AG04449 (cell line): Measurements from ENCODE around the gene HAUS2.
A peak's percentile ranks its signal among the peaks of the same experiment; 100 is the strongest.

ENCODE experiments used
- CTCF ChIA-PET: fragments of 350-600 bp; formaldehyde crosslinking; extraction: SDS; loops from one replicate; lab custom pipeline; 2021; ENCODE audit warnings: antibody characterized with exemption; lab: Yijun Ruan, JAX
- POLR2A ChIA-PET: fragments of 400-600, 350-600 bp; formaldehyde crosslinking; extraction: SDS; loops from one replicate; lab custom pipeline; 2020; ENCODE audit warnings: antibody characterized with exemption, inconsistent platforms; lab: Yijun Ruan, JAX
- DNase-seq: peaks from one replicate; pipeline ENCODE4 v3.0.0-alpha.2; 2010; ENCODE audit warnings: low read depth, low spot score
- H3K4me3 ChIP-seq: 2 replicates; pipeline ENCODE4 v1.5.1; 2011; ENCODE audit warnings: low read depth, mild to moderate bottlenecking, control low read depth, low read length
- CTCF ChIP-seq: IDR thresholded peaks from one replicate; pipeline ENCODE4 v1.5.1; 2011; ENCODE audit warnings: mild to moderate bottlenecking, moderate library complexity, low read length, control low read depth, inconsistent platforms; ENCODE audit not compliant: insufficient read depth; ENCODE audit errors: missing control alignments

The HAUS2 gene

GRCh38 chr15:42548249-42549031, at the start of gene HAUS2, which contains the start of gene LRRC57:
Gene HAUS2, plus strand, starts transcription at chr15:42548838. Its CDS starts 35 bp downstream, at chr15:42548873.
Gene LRRC57, minus strand, starts transcription at chr15:42548793. Its CDS starts 359 bp downstream, at chr15:42548434.
- no peak for TF ChIP-seq CTCF
- DNase-seq, result no peak
- POLR2A ChIA-PET, result interaction anchor here (0.9 to 1.2 kb wide), 2 partner anchors 27 to 98 kb away, joined by 4 to 6 read pairs; partner anchors contain the start of gene STARD9
- peak within 1 kb of the TSS; percentile 90 for H3K4me3 ChIP-seq
- CTCF ChIA-PET, result interaction anchor here (1.0 to 1.3 kb wide), 5 partner anchors 15 to 106 kb away, joined by 3 to 5 read pairs (median 3); no protein-coding TSS in a partner anchor

- ChIA-PET CTCF (interaction anchor here (1.2 to 1.8 kb wide), 2 partner anchors 10 to 151 kb away, joined by 3 to 6 read pairs; no protein-coding TSS in a partner anchor), POLR2A (no interaction called here)
- H3K4me3 ChIP-seq, result no peak overlapping the region
- no peak for TF ChIP-seq CTCF
- DNase-seq, result no peak
These were observed 48.6 kb upstream of the HAUS2 start for GRCh38 chr15:42499858-42500609.

- ChIA-PET POLR2A (no interaction called here), CTCF (no interaction called here)
- no peak for TF ChIP-seq CTCF
- no peak overlapping the region for H3K4me3 ChIP-seq
- no peak for DNase-seq
These were observed 46.2 kb upstream of the HAUS2 start for GRCh38 chr15:42502477-42502876.

- CTCF ChIA-PET, result no interaction called here
- POLR2A ChIA-PET, result no interaction called here
- DNase-seq, result no peak
- no peak for TF ChIP-seq CTCF
- no peak overlapping the region for H3K4me3 ChIP-seq
These were observed 44.8 kb upstream of the HAUS2 start for GRCh38 chr15:42503825-42504224.

GRCh38 chr15:42504631-42505030, 44.0 kb upstream of the HAUS2 start:
- ChIA-PET CTCF (no interaction called here), POLR2A (interaction anchor here (0.9 kb wide), 1 partner anchor 10 kb away, joined by 4 read pairs; the partner anchor contains the start of gene SNAP23)
- DNase-seq, result no peak
- TF ChIP-seq CTCF, result no peak
- H3K4me3 ChIP-seq, result no peak overlapping the region

GRCh38 chr15:42507514-42507913, 41.1 kb upstream of the HAUS2 start:
- no peak for DNase-seq
- H3K4me3 ChIP-seq, result no peak overlapping the region
- TF ChIP-seq CTCF, result no peak
- ChIA-PET POLR2A (no interaction called here), CTCF (no interaction called here)
